ENCODE measurements around the gene FHL2.

Gene FHL2

GRCh38 chr2:105324101-105324500, 74.8 kb downstream of the FHL2 start:
- Histone ChIP-seq H3K27ac (ENCODE audit: low read depth, low read length) (no peak overlapping the region), H3K27me3 (ENCODE audit: control insufficient read depth, insufficient read depth, low read length) (no peaks in the 10 kb centered on the region), H3K9ac (ENCODE audit: low read length) (no peak overlapping the region), H3K36me3 (ENCODE audit: control insufficient read depth, insufficient read depth, low read length) (peaks cover 3% of the 10 kb centered on the region; the same call in 1 of the 2 replicates), H3K4me3 (ENCODE audit: low read depth, low read length) (no peak overlapping the region), H3K9me3 (ENCODE audit: control insufficient read depth, insufficient read depth, low read depth, low read length) (no peaks in the 10 kb centered on the region), H3K4me1 (ENCODE audit: control insufficient read depth, insufficient read depth, low read length) (peaks cover 14% of the 10 kb centered on the region)

DNA sequence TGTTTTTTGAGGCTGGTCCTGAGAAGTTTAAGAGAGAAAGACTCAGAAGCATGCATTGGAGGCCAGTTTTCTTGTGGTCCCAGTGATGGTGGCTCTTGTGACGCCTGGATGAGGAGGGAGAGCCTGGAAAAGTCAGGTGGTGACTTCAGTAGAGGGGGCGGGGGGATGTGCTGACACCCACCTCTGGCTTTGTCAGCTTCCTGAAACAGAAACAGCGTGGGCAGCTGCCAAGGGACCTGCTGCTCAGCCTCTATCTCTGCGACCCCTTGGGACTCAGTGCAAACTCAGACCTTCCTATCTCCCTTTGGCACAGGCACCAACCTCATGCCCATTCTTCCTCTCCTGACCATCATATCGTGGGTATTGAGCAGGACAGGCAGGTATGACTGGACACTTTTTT, 75.7 kb downstream of the FHL2 start:
- no peak overlapping the region for H3K9ac ChIP-seq (ENCODE audit: low read length)
- H3K36me3 ChIP-seq (ENCODE audit: control insufficient read depth, insufficient read depth, low read length) = peaks cover 3% of the 10 kb centered on the region; the same call in 1 of the 2 replicates
- no peaks in the 10 kb centered on the region for H3K9me3 ChIP-seq (ENCODE audit: control insufficient read depth, insufficient read depth, low read depth, low read length)
- peaks cover 14% of the 10 kb centered on the region for H3K4me1 ChIP-seq (ENCODE audit: control insufficient read depth, insufficient read depth, low read length)
- H3K27ac ChIP-seq (ENCODE audit: low read depth, low read length) = no peak overlapping the region
- no peak overlapping the region for H3K4me3 ChIP-seq (ENCODE audit: low read depth, low read length)
- no peaks in the 10 kb centered on the region for H3K27me3 ChIP-seq (ENCODE audit: control insufficient read depth, insufficient read depth, low read length)

- Histone ChIP-seq H3K4me1 (ENCODE audit: control insufficient read depth, insufficient read depth, low read length) (peaks cover 14% of the 10 kb centered on the region), H3K36me3 (ENCODE audit: control insufficient read depth, insufficient read depth, low read length) (peaks cover 3% of the 10 kb centered on the region; the same call in 1 of the 2 replicates), H3K9ac (ENCODE audit: low read length) (no peak overlapping the region), H3K4me3 (ENCODE audit: low read depth, low read length) (no peak overlapping the region), H3K27ac (ENCODE audit: low read depth, low read length) (no peak overlapping the region), H3K27me3 (ENCODE audit: control insufficient read depth, insufficient read depth, low read length) (no peaks in the 10 kb centered on the region), H3K9me3 (ENCODE audit: control insufficient read depth, insufficient read depth, low read depth, low read length) (no peaks in the 10 kb centered on the region)
Observed at GRCh38 chr2:105321875-105322646, 76.8 kb downstream of the FHL2 start.

DNA sequence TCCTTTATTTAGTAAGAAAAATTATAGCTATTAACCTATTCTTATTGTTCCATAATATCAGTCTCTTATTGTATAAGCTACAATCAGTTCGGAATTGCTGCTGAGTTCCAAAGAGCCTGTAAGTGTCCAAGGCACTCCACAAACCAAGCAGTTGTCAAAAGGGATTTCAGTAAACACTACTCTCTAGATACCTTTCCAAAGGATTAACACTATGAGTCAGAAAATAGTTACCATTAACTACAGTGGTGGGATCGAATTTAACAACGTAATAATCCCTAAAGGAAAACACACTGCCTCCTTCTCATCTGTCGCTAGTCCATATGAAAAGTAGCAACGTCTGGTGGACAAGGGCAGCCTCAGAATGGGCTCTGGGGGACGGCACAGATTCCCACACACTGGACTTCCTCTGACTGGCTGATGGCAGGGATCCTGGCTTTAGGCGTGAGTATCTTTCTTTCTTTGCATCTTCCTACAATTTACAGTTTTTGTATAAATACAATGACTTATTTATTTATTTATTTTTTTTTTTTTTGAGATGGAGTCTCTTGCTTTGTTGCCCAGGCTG, 78.1 kb downstream of the FHL2 start:
- Histone ChIP-seq H3K36me3 (ENCODE audit: control insufficient read depth, insufficient read depth, low read length) (peaks cover 3% of the 10 kb centered on the region; the same call in 1 of the 2 replicates), H3K4me1 (ENCODE audit: control insufficient read depth, insufficient read depth, low read length) (peaks cover 13% of the 10 kb centered on the region), H3K9me3 (ENCODE audit: control insufficient read depth, insufficient read depth, low read depth, low read length) (no peaks in the 10 kb centered on the region), H3K27me3 (ENCODE audit: control insufficient read depth, insufficient read depth, low read length) (no peaks in the 10 kb centered on the region), H3K4me3 (ENCODE audit: low read depth, low read length) (no peak overlapping the region), H3K27ac (ENCODE audit: low read depth, low read length) (no peak overlapping the region), H3K9ac (ENCODE audit: low read length) (no peak overlapping the region)

GRCh38 chr2:105317937-105318336, 80.9 kb downstream of the FHL2 start:
- H3K4me3 ChIP-seq (ENCODE audit: low read depth, low read length) = no peak overlapping the region
- H3K9ac ChIP-seq (ENCODE audit: low read length) = no peak overlapping the region
- no peaks in the 10 kb centered on the region for H3K36me3 ChIP-seq (ENCODE audit: control insufficient read depth, insufficient read depth, low read length)
- H3K9me3 ChIP-seq (ENCODE audit: control insufficient read depth, insufficient read depth, low read depth, low read length) = no peaks in the 10 kb centered on the region
- H3K27ac ChIP-seq (ENCODE audit: low read depth, low read length) = no peak overlapping the region
- no peaks in the 10 kb centered on the region for H3K27me3 ChIP-seq (ENCODE audit: control insufficient read depth, insufficient read depth, low read length)
- no peaks in the 10 kb centered on the region for H3K4me1 ChIP-seq (ENCODE audit: control insufficient read depth, insufficient read depth, low read length)

GRCh38 chr2:105315314-105315713, 83.5 kb downstream of the FHL2 start:
- Histone ChIP-seq H3K9me3 (ENCODE audit: control insufficient read depth, insufficient read depth, low read depth, low read length) (no peaks in the 10 kb centered on the region), H3K27ac (ENCODE audit: low read depth, low read length) (no peak overlapping the region), H3K36me3 (ENCODE audit: control insufficient read depth, insufficient read depth, low read length) (no peaks in the 10 kb centered on the region), H3K9ac (ENCODE audit: low read length) (no peak overlapping the region), H3K4me3 (ENCODE audit: low read depth, low read length) (no peak overlapping the region), H3K27me3 (ENCODE audit: control insufficient read depth, insufficient read depth, low read length) (no peaks in the 10 kb centered on the region), H3K4me1 (ENCODE audit: control insufficient read depth, insufficient read depth, low read length) (no peaks in the 10 kb centered on the region)

GRCh38 chr2:105313877-105314276, 85.0 kb downstream of the FHL2 start:
- Histone ChIP-seq H3K27ac (ENCODE audit: low read depth, low read length) (no peak overlapping the region), H3K36me3 (ENCODE audit: control insufficient read depth, insufficient read depth, low read length) (no peaks in the 10 kb centered on the region), H3K4me3 (ENCODE audit: low read depth, low read length) (no peak overlapping the region), H3K9ac (ENCODE audit: low read length) (no peak overlapping the region), H3K27me3 (ENCODE audit: control insufficient read depth, insufficient read depth, low read length) (no peaks in the 10 kb centered on the region), H3K4me1 (ENCODE audit: control insufficient read depth, insufficient read depth, low read length) (no peaks in the 10 kb centered on the region; the same call in none of the 2 replicates), H3K9me3 (ENCODE audit: control insufficient read depth, insufficient read depth, low read depth, low read length) (no peaks in the 10 kb centered on the region)
